Large intestine (tissue), 3 donors: ENCODE data around the gene CNNM2. TPM values are rescaled to one million over a fixed set of nuclear protein-coding genes. Genes with fewer than 3 reads are reported as not detected.
"Not testable (repeated sequence)": the region's sequence is repeated elsewhere in the genome, so short reads cannot be mapped to it uniquely, and the experiment has no call there.

ENCODE experiments used
- DNase-seq, 2 donors: peaks; one replicate each; pipeline versions ENCODE4 v3.0.0 to v3.0.0-alpha.2; 2013
- H3K27ac ChIP-seq: one replicate; pipeline ENCODE4 v1.5.1; 2013; ENCODE audit warnings: low read length
- H3K27me3 ChIP-seq: 2 replicates; pipeline ENCODE4 v1.6.1; 2013; ENCODE audit warnings: low read length; ENCODE audit not compliant: control insufficient read depth, insufficient read depth
- H3K36me3 ChIP-seq: 2 replicates; pipeline ENCODE4 v1.6.1; 2013; ENCODE audit warnings: low read length; ENCODE audit not compliant: control insufficient read depth, insufficient read depth
- H3K4me1 ChIP-seq: one replicate; pipeline ENCODE4 v1.6.1; 2013; ENCODE audit warnings: low read length; ENCODE audit not compliant: control insufficient read depth, insufficient read depth
- H3K4me3 ChIP-seq: one replicate; pipeline ENCODE4 v1.5.1; 2013; ENCODE audit warnings: low read length
- H3K9me3 ChIP-seq: one replicate; pipeline ENCODE4 v1.6.1; 2013; ENCODE audit warnings: mild to moderate bottlenecking, low read depth, low read length, moderate library complexity; ENCODE audit not compliant: control insufficient read depth
- WGBS: methylation state at CpG from one replicate; pipeline ENCODE4 v1.1.5; 2013; ENCODE audit warnings: low lambda C conversion rate; ENCODE audit not compliant: insufficient coverage; 5-methylcytosine and 5-hydroxymethylcytosine counted together
- polyA plus RNA-seq: library from polyadenylated mRNA; unstranded; fragments of 120-200 nt; gene quantifications from one replicate; pipeline ENCODE4 v1.2.1, GENCODE V29; 2013

The CNNM2 gene
- polyA plus RNA-seq, 1 donor, result 12.5 TPM

- H3K27ac ChIP-seq, result peak overlapping the region; percentile 76
- H3K4me3 ChIP-seq, result no peak overlapping the region
- H3K9me3 ChIP-seq, result no peaks in the 10 kb centered on the region
- no CpG with 5 or more reads among the region's 8 CpGs for WGBS
- no peaks in the 10 kb centered on the region for H3K36me3 ChIP-seq
- DNase-seq, result no peak
- H3K27me3 ChIP-seq, result no peaks in the 10 kb centered on the region
- peaks cover 26% of the 10 kb centered on the region for H3K4me1 ChIP-seq
Measured at GRCh38 chr10:102964713-102965112, 46.6 kb downstream of the CNNM2 start.

- no peaks in the 10 kb centered on the region for H3K9me3 ChIP-seq
- 50% methylated on average over 1 of the region's 7 CpGs for WGBS
- DNase-seq, result peak; percentile 38 to 81
- H3K36me3 ChIP-seq, result no peaks in the 10 kb centered on the region
- H3K27me3 ChIP-seq, result no peaks in the 10 kb centered on the region
- H3K4me1 ChIP-seq, result peaks cover 26% of the 10 kb centered on the region
- H3K27ac ChIP-seq, result peak overlapping the region; percentile 76
- no peak overlapping the region for H3K4me3 ChIP-seq
Measured at GRCh38 chr10:102965311-102965851, 47.3 kb downstream of the CNNM2 start.

- no peaks in the 10 kb centered on the region for H3K27me3 ChIP-seq
- no peak overlapping the region for H3K27ac ChIP-seq
- H3K4me3 ChIP-seq, result no peak overlapping the region
- H3K36me3 ChIP-seq, result no peaks in the 10 kb centered on the region
- H3K9me3 ChIP-seq, result no peaks in the 10 kb centered on the region
- DNase-seq, result no peak
- H3K4me1 ChIP-seq, result peaks cover 31% of the 10 kb centered on the region
Measured at GRCh38 chr10:102967123-102967522, 49.0 kb downstream of the CNNM2 start.

GRCh38 chr10:102970562-102971340, 52.7 kb downstream of the CNNM2 start:
- Histone ChIP-seq H3K9me3 (no peaks in the 10 kb centered on the region), H3K4me3 (no peak overlapping the region), H3K27me3 (no peaks in the 10 kb centered on the region), H3K4me1 (peaks cover 25% of the 10 kb centered on the region), H3K36me3 (no peaks in the 10 kb centered on the region), H3K27ac (no peak overlapping the region)
- DNase-seq, result no peak
- WGBS, result 80% methylated on average over 1 of the region's 1 CpG

GRCh38 chr10:102975483-102976379, 57.6 kb downstream of the CNNM2 start:
- peak in 1 of 2 donors; percentile 27 for DNase-seq
- H3K27me3 ChIP-seq, result no peaks in the 10 kb centered on the region
- H3K4me3 ChIP-seq, result no peak overlapping the region
- peaks cover 15% of the 10 kb centered on the region for H3K4me1 ChIP-seq
- no peaks in the 10 kb centered on the region for H3K36me3 ChIP-seq
- WGBS, result 83% methylated on average over 1 of the region's 2 CpGs
- H3K27ac ChIP-seq, result peak overlapping the region; percentile 9
- no peaks in the 10 kb centered on the region for H3K9me3 ChIP-seq

- DNase-seq, result not testable (repeated sequence)
Measured at GRCh38 chr10:102976380-102976726, 58.3 kb downstream of the CNNM2 start.

GRCh38 chr10:102982296-102982695, 64.2 kb downstream of the CNNM2 start:
- no peaks in the 10 kb centered on the region for H3K4me1 ChIP-seq
- H3K27ac ChIP-seq, result no peak overlapping the region
- WGBS, result no CpG with 5 or more reads among the region's 2 CpGs
- H3K27me3 ChIP-seq, result no peaks in the 10 kb centered on the region
- H3K9me3 ChIP-seq, result no peaks in the 10 kb centered on the region
- H3K36me3 ChIP-seq, result no peaks in the 10 kb centered on the region
- no peak for DNase-seq
- no peak overlapping the region for H3K4me3 ChIP-seq

More at GRCh38 chr10:102976380-102976726, 58.3 kb downstream of the CNNM2 start:
- Histone ChIP-seq H3K27ac (peak overlapping the region; percentile 9), H3K4me1 (peaks cover 13% of the 10 kb centered on the region)
- WGBS, result no CpG with 5 or more reads among the region's 3 CpGs
- H3K9me3 ChIP-seq, H3K4me3 ChIP-seq, H3K36me3 ChIP-seq, H3K27me3 ChIP-seq: not testable (repeated sequence)

- no peak for DNase-seq
- Histone ChIP-seq H3K36me3 (no peaks in the 10 kb centered on the region), H3K9me3 (no peaks in the 10 kb centered on the region), H3K27me3 (no peaks in the 10 kb centered on the region), H3K4me1 (peaks cover 7% of the 10 kb centered on the region), H3K4me3 (no peak overlapping the region), H3K27ac (no peak overlapping the region)
- 100% methylated on average over 1 of the region's 1 CpG for WGBS
Measured at GRCh38 chr10:102984086-102984485, 66.0 kb downstream of the CNNM2 start.

GRCh38 chr10:102985811-102986210, 67.7 kb downstream of the CNNM2 start:
- peaks cover 7% of the 10 kb centered on the region for H3K4me1 ChIP-seq
- H3K36me3 ChIP-seq, result no peaks in the 10 kb centered on the region
- no peaks in the 10 kb centered on the region for H3K9me3 ChIP-seq
- no peak for DNase-seq
- H3K4me3 ChIP-seq, result no peak overlapping the region
- no CpG with 5 or more reads among the region's 1 CpG for WGBS
- no peaks in the 10 kb centered on the region for H3K27me3 ChIP-seq
- no peak overlapping the region for H3K27ac ChIP-seq

GRCh38 chr10:102988404-102989314, 70.6 kb downstream of the CNNM2 start:
- no peaks in the 10 kb centered on the region for H3K9me3 ChIP-seq
- WGBS, result 100% methylated on average over 1 of the region's 8 CpGs
- DNase-seq, result peak in 1 of 2 donors; percentile 24

More at GRCh38 chr10:102988404-102989314, 70.6 kb downstream of the CNNM2 start:
- Histone ChIP-seq H3K4me1 (peaks cover 7% of the 10 kb centered on the region), H3K27me3 (no peaks in the 10 kb centered on the region), H3K4me3 (no peak overlapping the region), H3K36me3 (no peaks in the 10 kb centered on the region), H3K27ac (no peak overlapping the region)
